Measurements from ENCODE around the gene SLC34A2. TPM values are rescaled to one million over a fixed set of nuclear protein-coding genes. Genes with fewer than 3 reads are reported as not detected.
"Not testable (repeated sequence)": the region's sequence is repeated elsewhere in the genome, so short reads cannot be mapped to it uniquely, and the experiment has no call there.

Gene SLC34A2
- total RNA-seq, 1 donor from 2014 or later = under 0.01 TPM

DNA sequence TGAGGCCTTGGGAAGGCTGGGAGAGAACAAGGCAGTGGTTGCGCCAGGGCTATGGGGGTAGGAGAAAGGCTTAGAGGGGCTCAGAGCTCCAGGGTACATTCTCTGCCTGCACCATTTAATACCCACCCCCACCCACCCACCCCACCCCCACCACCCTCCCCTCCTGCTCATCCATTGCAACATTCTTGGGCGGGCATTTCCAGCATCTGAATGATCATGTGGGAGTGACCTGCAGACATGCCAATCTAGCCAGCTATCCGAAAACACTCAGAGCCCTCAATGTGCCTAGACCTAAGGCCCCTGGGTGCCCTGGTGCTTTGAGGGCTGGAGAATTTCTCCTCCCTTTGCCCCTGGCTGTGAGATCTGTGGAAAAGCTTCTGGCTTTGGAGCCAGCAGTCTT lies 3.1 kb downstream of the SLC34A2 start:
- DNase-seq (ENCODE audit: low spot score in 2 of 2) (no peak), FAIRE-seq (no peak)

DNA sequence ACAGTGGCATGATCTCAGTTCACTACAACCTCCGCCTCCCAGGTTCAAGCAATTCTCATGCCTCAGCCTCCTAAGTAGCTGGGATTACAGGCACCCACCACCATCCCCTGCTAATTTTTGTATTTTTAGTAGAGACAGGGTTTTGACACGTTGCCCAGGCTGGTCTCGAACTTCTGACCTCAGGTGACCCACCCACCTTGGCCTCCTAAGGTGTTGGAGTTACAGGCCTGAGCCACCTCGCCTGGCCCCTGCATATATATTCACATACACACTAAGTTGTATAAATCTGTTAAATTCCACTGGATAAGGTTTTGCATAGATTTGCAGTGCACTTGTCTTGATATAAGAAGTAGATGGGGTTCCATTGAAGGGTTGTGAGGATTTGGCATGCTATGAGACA lies 5.8 kb downstream of the SLC34A2 start:
- DNase-seq (ENCODE audit: low spot score in 2 of 2); FAIRE-seq: not testable (repeated sequence)

DNA sequence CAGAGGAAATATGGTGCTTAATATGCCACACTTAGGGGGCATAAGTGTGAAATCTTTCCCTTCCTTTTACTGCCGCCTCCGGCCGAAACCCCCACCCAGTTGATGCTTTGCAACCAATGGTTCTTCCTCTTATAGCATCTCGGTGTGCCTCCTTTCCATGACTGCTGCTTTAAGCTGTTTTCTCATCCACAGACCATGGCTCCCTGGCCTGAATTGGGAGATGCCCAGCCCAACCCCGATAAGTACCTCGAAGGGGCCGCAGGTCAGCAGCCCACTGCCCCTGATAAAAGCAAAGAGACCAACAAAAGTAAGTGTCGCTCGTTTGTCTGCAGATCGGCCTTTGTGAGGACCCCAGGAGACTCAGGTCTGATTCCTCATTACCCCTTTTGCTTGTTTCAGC lies 6.7 kb downstream of the SLC34A2 start:
- FAIRE-seq = no peak
- no peak for DNase-seq (ENCODE audit: low spot score in 2 of 2)

DNA sequence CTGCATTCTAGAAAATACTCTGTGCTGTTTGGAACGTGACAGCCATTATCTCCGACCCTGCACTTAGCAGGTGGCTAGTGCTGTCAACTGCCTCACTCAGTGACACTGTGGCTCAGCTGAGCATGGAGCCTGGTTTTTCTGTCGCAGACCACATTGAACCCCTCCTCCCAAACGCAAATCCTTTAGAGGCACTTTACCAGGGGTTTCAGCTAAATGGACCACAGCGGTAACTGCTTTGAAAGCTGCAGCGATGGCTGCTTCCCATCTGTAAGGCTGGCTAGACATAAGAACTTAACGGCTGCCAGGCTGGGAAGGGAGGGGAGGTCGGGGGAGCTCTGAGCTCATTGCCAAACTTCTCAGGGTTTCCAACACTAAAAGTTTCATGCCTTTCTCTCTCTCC lies 8.1 kb downstream of the SLC34A2 start:
- no peak for FAIRE-seq
- no peak for DNase-seq (ENCODE audit: low spot score in 2 of 2)

DNA sequence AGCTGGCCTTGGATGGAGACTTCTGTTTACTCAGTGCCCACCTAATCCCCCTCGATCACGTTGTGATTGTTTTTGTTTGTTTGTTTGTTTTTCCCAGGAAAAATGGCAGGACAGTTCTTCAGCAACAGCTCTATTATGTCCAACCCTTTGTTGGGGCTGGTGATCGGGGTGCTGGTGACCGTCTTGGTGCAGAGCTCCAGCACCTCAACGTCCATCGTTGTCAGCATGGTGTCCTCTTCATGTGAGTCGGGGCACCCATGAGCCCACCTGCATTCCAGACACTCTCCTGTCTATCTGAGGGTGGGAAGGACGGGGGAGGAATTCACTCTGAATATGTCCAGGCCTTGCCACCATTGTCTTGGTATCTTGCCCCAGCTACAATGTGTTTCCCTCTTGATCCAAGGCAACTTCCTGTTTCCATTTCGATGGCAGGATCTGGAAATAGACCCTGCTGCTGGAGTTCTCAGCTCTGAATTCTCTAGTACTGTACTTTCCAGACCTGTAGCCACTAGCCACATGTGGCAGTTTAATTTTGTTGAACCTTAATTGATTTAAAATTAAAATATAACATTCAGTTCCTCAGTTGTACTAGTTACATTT lies 10.5 kb downstream of the SLC34A2 start:
- no peak for DNase-seq (ENCODE audit: low spot score in 2 of 2)
- FAIRE-seq = no peak

DNA sequence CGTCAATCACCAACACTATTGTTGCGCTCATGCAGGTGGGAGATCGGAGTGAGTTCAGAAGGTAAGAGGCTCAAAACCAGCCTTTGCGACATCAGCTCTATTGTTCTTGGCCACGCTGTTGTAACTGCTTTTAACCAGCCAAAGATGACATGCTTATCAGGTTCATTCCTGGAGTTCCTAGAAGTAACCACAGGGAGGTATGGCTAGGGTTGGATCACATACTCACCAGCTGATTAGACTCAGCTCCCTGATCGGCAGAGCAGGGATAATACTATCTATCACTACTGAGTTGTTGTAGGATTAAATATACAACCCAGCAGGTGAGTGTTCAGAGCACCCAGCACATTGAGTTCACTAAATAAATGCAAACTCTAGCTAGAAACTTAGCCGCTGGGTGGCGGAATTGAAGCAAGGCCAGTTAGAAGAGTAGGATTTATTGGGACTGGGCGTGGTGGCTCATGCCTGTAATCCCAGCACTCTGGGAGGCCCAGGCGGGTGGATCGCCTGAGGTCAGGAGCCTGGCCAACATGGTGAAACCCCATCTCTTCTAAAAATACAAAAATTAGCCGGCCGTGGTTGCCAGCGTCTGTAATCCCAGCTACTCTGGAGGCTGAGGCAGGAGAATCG lies 12.4 kb downstream of the SLC34A2 start:
- DNase-seq (ENCODE audit: low spot score in 2 of 2) (no peak), FAIRE-seq (no peak)

DNA sequence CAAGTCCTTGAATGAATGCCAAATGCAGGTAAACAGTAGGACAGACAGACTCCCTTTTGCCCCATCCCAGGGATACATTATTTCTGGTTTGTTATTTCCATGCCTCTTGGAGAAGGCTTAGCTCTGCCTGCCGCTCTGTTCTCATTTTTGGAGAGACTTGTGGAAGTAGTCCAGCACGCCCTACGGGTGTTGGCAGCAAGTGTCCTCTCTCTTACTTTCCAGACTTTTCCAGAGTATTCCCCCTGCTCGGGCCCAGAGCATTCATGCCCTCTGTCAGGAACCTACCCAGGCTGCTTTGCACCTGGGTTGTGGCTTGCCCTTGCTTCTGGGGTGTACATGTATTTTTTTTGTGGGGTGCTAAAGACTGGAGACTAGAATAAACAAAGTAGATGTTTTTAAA lies 15.3 kb downstream of the SLC34A2 start:
- no peak for DNase-seq (ENCODE audit: low spot score in 2 of 2)
- FAIRE-seq = no peak

DNA sequence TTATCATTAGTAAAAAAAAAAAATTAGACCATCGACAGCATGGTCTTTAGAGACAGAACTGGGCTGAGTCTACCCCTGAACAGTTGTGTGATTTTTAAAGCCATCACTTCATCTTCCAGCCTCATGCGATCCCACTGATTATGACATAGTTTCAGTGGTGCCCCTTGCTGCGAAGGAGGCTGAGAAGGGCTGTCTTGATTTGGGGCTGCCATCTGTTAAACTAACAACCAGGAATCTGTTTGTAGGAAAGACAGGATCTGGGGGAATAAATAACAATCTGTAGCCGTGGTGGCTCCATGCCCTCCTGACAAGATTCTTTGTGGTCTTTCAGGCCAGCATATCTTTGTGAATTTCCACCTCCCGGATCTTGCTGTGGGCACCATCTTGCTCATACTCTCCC lies 17.1 kb downstream of the SLC34A2 start:
- FAIRE-seq (no peak), DNase-seq (ENCODE audit: low spot score in 2 of 2) (no peak)

DNA sequence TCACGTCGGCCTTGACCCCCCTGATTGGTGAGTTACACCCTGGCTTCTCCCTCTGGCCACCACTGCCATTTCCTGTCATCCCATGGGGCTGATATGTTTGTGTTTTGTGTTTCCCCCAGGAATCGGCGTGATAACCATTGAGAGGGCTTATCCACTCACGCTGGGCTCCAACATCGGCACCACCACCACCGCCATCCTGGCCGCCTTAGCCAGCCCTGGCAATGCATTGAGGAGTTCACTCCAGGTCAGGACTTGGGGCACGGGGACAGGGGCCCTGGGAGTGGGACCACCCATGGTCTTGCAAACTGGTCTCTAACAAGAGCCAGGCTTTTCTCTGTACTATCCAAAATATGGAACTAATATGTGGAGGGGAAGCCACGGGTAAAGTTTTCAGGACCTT lies 18.7 kb downstream of the SLC34A2 start:
- no peak for DNase-seq (ENCODE audit: low spot score in 2 of 2)
- FAIRE-seq = no peak

DNA sequence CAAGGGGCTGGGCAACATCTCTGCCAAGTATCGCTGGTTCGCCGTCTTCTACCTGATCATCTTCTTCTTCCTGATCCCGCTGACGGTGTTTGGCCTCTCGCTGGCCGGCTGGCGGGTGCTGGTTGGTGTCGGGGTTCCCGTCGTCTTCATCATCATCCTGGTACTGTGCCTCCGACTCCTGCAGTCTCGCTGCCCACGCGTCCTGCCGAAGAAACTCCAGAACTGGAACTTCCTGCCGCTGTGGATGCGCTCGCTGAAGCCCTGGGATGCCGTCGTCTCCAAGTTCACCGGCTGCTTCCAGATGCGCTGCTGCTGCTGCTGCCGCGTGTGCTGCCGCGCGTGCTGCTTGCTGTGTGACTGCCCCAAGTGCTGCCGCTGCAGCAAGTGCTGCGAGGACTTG lies 20.6 kb downstream of the SLC34A2 start:
- no peak for FAIRE-seq
- no peak for DNase-seq (ENCODE audit: low spot score in 2 of 2)

DNA sequence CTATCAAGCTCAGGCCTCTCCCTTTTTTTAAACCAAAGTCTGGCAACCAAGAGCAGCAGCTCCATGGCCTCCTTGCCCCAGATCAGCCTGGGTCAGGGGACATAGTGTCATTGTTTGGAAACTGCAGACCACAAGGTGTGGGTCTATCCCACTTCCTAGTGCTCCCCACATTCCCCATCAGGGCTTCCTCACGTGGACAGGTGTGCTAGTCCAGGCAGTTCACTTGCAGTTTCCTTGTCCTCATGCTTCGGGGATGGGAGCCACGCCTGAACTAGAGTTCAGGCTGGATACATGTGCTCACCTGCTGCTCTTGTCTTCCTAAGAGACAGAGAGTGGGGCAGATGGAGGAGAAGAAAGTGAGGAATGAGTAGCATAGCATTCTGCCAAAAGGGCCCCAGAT lies 21.5 kb downstream of the SLC34A2 start:
- DNase-seq (ENCODE audit: low spot score in 2 of 2) = no peak
- no peak for FAIRE-seq

DNA sequence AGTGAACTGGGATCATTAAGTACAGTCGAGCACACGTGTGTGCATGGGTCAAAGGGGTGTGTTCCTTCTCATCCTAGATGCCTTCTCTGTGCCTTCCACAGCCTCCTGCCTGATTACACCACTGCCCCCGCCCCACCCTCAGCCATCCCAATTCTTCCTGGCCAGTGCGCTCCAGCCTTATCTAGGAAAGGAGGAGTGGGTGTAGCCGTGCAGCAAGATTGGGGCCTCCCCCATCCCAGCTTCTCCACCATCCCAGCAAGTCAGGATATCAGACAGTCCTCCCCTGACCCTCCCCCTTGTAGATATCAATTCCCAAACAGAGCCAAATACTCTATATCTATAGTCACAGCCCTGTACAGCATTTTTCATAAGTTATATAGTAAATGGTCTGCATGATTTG lies 22.3 kb downstream of the SLC34A2 start:
- DNase-seq (ENCODE audit: low spot score in 2 of 2) (no peak), FAIRE-seq (no peak)

DNA sequence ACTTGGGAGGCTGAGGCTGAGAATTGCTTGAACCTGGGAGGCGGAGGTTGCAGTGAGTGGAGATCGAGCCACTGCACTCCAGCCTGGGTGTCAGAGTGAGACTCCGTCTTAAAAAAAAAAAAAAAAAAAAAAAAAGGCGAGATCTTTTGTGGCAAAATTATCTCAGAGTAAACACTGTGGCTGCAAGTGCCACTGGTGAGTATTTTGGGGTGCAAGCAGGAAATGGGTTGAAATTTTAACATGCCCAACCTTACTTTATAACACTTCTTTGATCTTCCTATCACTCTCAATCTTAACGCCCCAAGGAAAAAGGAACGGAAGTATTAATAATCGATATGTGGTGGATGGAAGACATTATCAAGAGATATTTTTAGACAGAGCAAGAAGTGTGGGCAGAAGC lies 32.1 kb downstream of the SLC34A2 start:
- DNase-seq (ENCODE audit: low spot score in 2 of 2) = no peak
- FAIRE-seq = no peak

DNA sequence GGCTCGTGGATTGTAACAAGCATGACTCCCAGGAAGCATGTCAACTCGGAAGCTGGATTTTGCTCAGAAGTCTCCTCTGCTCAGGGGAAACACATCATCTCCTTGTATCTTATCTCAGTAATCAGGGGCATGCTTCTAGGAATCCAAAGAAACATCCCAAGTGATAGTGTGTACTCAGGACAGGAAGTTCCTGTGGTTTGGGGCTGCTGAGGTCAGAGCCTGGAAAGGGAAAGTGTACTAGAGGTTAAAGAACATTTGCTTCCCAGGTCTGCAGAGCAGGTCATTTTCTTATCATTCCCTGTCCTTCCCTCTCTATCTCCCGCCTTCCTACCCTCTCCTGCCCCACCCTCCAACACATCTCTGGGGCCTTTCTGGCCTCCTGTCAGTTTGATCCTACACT lies 38.8 kb downstream of the SLC34A2 start:
- no peak for FAIRE-seq
- DNase-seq (ENCODE audit: low spot score in 2 of 2) = no peak

DNA sequence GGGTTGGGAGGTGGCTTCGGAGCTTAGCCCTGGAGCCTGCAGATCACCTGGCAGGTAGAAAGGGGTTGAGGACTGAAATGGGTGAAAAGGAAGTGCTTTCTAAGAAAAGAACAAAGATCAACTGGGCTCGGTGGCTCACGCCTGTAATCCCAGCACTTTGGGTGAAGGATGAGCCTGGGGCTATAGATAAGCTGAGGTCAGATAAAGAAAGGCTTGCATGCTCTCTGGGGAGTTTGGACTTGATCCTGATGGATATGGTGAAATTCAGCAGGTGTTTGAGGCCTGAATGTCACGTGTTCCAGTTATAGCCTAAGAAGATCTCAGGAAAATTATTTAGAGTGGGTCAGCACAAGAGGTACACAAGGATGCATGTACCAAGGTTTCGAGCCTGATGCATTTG lies 40.8 kb downstream of the SLC34A2 start:
- DNase-seq (ENCODE audit: low spot score in 2 of 2) (no peak), FAIRE-seq (no peak)

DNA sequence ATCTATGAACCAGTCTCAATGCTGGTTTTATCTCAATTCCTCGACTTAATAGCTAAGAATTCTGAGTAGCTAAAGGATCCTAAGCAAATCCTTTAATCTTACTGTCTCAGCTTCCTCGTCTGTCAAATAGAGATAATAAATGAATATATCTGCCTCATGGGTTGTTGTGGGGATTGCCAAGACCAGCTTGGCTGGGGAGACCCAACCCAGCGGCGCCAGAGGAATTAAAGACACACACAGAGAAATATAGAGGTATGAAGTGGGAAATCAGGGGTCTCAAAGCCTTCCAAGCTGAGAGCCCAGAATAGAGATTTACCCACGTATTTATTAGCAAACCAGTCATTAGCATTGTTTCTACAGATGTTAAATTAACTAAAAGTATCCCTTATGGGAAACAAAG lies 41.9 kb downstream of the SLC34A2 start:
- no peak for FAIRE-seq

DNA sequence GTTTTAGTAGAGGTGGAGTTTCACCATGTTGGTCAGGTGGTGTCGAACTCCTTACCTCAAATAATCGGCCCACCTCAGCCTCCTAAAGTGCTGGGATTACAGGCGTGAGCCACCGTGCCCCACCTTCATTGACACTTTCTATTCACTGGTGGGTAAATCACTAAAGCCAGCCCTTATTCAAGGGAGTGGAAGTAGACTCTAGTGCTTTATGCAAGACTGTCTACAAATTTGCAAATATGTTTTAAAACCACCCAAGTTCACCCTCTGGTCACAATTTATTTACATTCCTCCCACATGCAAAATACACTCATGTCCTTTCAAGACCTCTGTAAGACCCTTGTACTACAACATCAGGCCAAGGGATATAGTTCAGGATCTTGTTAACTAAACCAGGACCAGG lies 45.0 kb downstream of the SLC34A2 start:
- FAIRE-seq = no peak
- no peak for DNase-seq (ENCODE audit: low spot score in 2 of 2)

More for the DNA sequence above, 41.9 kb downstream of the SLC34A2 start:
- no peak for DNase-seq (ENCODE audit: low spot score in 2 of 2)

DNA sequence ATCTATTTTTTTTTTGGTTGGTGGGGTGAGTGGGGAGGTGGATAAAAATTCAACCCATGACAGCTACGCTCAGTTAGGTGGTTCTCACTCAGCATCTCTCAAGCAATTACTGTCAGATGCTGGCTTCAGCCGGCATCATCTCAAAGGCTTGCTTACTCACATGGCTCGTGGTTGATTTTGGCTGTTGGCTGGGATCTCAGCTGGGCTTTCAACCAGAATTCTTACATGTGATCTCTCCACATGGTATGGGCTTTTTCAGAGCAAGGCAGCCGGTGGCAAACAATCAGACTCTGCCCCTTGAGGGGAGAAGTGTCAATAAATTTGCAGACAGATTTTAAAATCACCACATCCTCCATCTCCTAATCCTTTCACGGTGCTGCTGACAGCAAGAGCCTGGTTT lies 47.2 kb downstream of the SLC34A2 start:
- DNase-seq (ENCODE audit: low spot score in 2 of 2) (peak in 1 of 2 donors; percentile 24), FAIRE-seq (no peak)

DNA sequence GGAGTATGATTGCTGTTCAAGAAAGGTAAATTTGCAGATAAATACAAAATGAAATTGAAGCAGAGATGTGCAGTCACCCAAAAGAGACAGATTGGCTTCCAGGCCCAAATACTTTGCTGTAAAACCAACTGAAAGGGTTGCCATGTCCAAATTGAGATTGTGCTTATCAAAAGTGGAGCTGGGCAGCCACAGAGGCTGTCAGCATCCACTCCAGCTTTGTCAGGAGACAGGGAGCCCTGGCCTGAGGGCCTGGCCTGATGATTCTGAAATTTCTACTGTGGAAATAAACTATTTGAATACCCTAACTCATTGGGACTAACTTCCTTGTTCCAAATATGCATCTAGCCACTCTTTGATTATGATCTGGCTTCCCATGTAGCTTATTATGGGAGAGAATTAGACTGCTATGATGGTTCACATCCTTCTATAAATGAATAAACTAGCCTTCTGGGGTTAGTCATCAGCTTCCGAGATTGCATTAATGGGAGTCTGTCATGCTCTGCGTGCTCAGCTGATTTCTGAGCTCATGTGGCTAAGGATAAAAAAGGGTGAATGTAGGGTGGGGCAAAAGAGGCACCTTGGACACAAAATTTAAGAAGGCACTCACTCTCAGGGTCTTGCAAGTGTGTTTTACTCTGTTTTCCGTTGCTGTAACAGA lies 48.2 kb downstream of the SLC34A2 start:
- DNase-seq (ENCODE audit: low spot score in 2 of 2) = no peak
- FAIRE-seq = no peak

DNA sequence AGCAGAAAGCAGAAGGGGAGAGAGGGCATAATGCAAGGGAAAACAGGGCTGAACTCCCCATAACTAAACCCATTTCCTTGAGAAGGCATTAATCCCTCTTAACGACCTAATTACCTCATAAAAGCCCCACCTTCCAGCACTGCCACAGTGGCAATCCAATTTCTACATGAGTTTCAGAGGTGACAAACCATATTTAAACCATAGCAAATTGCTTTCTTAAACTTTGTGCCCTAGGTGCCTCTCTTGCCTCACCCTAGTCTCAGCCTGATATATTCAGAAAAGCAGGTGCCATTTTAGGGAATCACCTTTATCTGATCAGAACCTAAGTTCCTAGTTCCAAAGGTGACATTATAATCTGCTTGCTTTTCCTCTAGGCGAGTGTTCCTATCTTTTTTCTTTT lies 48.9 kb downstream of the SLC34A2 start:
- no peak for FAIRE-seq
- DNase-seq (ENCODE audit: low spot score in 2 of 2) = no peak

DNA sequence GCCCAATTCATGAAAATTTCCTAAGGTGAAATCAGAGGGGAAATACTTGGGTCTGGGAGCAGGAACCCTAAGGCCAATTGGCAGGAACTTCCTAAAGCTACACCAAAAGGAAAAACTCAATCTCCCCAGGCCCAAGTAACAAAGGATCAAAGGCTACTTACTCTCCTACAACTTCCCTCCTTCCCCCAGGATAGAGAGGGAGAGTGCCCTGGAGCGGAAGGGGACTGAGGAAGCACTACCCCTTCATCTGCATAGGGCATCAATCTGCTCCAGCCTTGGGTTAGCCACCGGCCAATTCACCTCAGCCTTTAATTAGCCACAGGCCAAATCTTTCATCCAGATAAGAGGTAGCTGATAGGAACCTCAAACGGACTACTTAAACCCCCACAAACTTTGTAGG lies 55.0 kb downstream of the SLC34A2 start:
- FAIRE-seq (no peak), DNase-seq (ENCODE audit: low spot score in 2 of 2) (no peak)

DNA sequence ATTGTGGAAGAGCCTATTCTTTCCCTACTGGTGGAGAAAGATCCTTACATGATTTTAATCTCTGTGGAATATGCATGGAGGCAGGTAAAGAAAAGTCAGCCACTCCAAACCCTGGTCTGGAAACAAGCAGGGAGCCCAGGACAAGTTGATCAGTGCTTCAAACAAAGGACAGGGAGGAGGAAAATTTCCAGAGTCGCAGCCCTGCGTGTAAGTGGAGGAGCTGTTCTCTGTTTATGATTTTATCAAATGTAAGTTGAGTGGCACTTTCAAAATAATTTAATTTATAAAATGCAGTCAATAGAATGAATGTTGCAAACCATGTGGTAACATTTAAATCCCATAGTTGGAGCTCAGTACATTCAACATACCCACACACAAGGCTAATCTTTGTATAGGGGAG lies 57.0 kb downstream of the SLC34A2 start:
- no peak for DNase-seq (ENCODE audit: low spot score in 2 of 2)
- no peak for FAIRE-seq
